Common myeloid progenitor, CD34-positive (primary cell): ENCODE data around the gene BMF. TPM values are rescaled to one million over a fixed set of nuclear protein-coding genes. Genes with fewer than 3 reads are reported as not detected.
"Not testable (repeated sequence)": the region's sequence is repeated elsewhere in the genome, so short reads cannot be mapped to it uniquely, and the experiment has no call there.

ENCODE experiments used
- CTCF ChIA-PET: fragments of 350-600 bp; sonication (Branson Sonifier 250); formaldehyde crosslinking; loops from one replicate; lab custom pipeline; 2021; ENCODE audit warnings: antibody characterized with exemption; lab: Charles Lee
- POLR2A ChIA-PET: fragments of 350-600 bp; sonication (Branson Sonifier 250); formaldehyde crosslinking; loops from one replicate; lab custom pipeline; 2021; ENCODE audit warnings: antibody characterized with exemption; lab: Charles Lee
- DNase-seq, 3 donors: peaks; one replicate each; pipeline versions ENCODE4 v3.0.0 to v3.0.0-alpha.2; 2013
- H3K27ac ChIP-seq, 2 experiments: 1 replicate in 1 of 2; 2 replicates in 1 of 2; pipeline ENCODE4 v1.7.0; 2013; ENCODE audit warnings: inconsistent platforms in 2 of 2, low read length in 2 of 2, mild to moderate bottlenecking in 2 of 2, low read depth in 1 of 2, moderate library complexity in 1 of 2; ENCODE audit not compliant: severe bottlenecking in 2 of 2, insufficient read depth in 1 of 2, poor library complexity in 1 of 2
- H3K27me3 ChIP-seq, 5 experiments: replicated peaks in 2 of 5; 1 replicate in 3 of 5; 2 replicates in 2 of 5; pipeline versions ENCODE4 v1.6.1 to v1.7.0; 2013; ENCODE audit warnings: low read length in 4 of 5, mild to moderate bottlenecking in 2 of 5, moderate library complexity in 2 of 5, inconsistent platforms in 1 of 5; ENCODE audit not compliant: insufficient read depth in 5 of 5, control insufficient read depth in 4 of 5
- H3K36me3 ChIP-seq, 4 experiments: 1 replicate in 2 of 4; 2 replicates in 2 of 4; pipeline versions ENCODE4 v1.6.1 to v1.7.0; 2013; ENCODE audit warnings: low read length in 3 of 4, control low read depth in 1 of 4, mild to moderate bottlenecking in 1 of 4; ENCODE audit not compliant: control insufficient read depth in 4 of 4, insufficient read depth in 4 of 4
- H3K4me1 ChIP-seq, 4 experiments: 1 replicate in 3 of 4; 2 replicates in 1 of 4; pipeline versions ENCODE4 v1.6.1 to v1.7.1; 2013; ENCODE audit warnings: low read length in 3 of 4, mild to moderate bottlenecking in 3 of 4, control low read depth in 1 of 4, inconsistent platforms in 1 of 4, moderate library complexity in 1 of 4; ENCODE audit not compliant: control insufficient read depth in 4 of 4, insufficient read depth in 4 of 4; ENCODE audit errors: control extremely low read depth in 1 of 4
- H3K4me3 ChIP-seq, 7 experiments: 1 replicate in 4 of 7; 2 replicates in 3 of 7; pipeline versions ENCODE4 v1.5.1 to v1.7.0; 2013; ENCODE audit warnings: mild to moderate bottlenecking in 7 of 7, low read length in 6 of 7, moderate library complexity in 6 of 7, inconsistent platforms in 2 of 7, low read depth in 2 of 7, control low read depth in 1 of 7; ENCODE audit not compliant: insufficient read depth in 4 of 7, control insufficient read depth in 1 of 7; ENCODE audit errors: extremely low read depth in 1 of 7
- H3K9me3 ChIP-seq, 5 experiments: 1 replicate in 4 of 5; 2 replicates in 1 of 5; pipeline versions ENCODE4 v1.6.1 to v1.7.1; 2013; ENCODE audit warnings: low read length in 4 of 5, mild to moderate bottlenecking in 2 of 5, inconsistent platforms in 1 of 5, low read depth in 1 of 5, moderate library complexity in 1 of 5; ENCODE audit not compliant: control insufficient read depth in 4 of 5, insufficient read depth in 2 of 5; ENCODE audit errors: control extremely low read depth in 1 of 5
- WGBS: methylation state at CpG from one replicate; pipeline ENCODE4 v1.1.5; 2013; ENCODE audit not compliant: insufficient coverage; 5-methylcytosine and 5-hydroxymethylcytosine counted together
- polyA plus RNA-seq: library from polyadenylated mRNA; unstranded; fragments of 120-200 nt; gene quantifications from one replicate; pipeline ENCODE4 v1.2.1, GENCODE V29; 2013

Gene BMF
- 13.6 TPM for polyA plus RNA-seq

- H3K9me3 ChIP-seq: no peaks in the 10 kb centered on the region
- H3K27ac ChIP-seq: peak within 1 kb of the TSS in 1 of 2 experiments; percentile 56
- ChIA-PET POLR2A (interaction anchor here (0.6 to 3.7 kb wide), 2 partner anchors 61 to 529 kb away, joined by 4 to 15 read pairs; no protein-coding TSS in a partner anchor), CTCF (interaction anchor here (0.6 to 15.1 kb wide), 10 partner anchors 9 to 85 kb away, joined by 3 to 224 read pairs (median 4); no protein-coding TSS in a partner anchor)
- H3K36me3 ChIP-seq: peaks cover 0 to 4% (median 1%) of the 10 kb centered on the region in 4 experiments
- peaks cover 12 to 53% (median 50%) of the 10 kb centered on the region in 4 experiments for H3K4me1 ChIP-seq
- peak within 1 kb of the TSS; percentile 71 to 92 (median 76) for H3K4me3 ChIP-seq
- DNase-seq: peak; percentile 99
- H3K27me3 ChIP-seq: no peaks in the 10 kb centered on the region
- WGBS: 7% methylated on average over 48 of the region's 48 CpGs
Measured at GRCh38 chr15:40108855-40109735, at the start of gene BMF. Gene BMF (minus strand): TSS chr15:40108879. CDS start chr15:40106086, 2,793 bp downstream.

- Histone ChIP-seq H3K4me3 (no peak overlapping the region), H3K9me3 (no peaks in the 10 kb centered on the region), H3K36me3 (no peaks in the 10 kb centered on the region), H3K4me1 (peaks cover 6 to 24% (median 17%) of the 10 kb centered on the region in 4 experiments), H3K27me3 (no peaks in the 10 kb centered on the region), H3K27ac (no peak overlapping the region)
- WGBS: 90% methylated on average over 7 of the region's 7 CpGs
- ChIA-PET POLR2A (no interaction called here), CTCF (interaction anchor here (0.8 to 1.3 kb wide), 3 partner anchors 14 to 58 kb away, joined by 3 to 4 read pairs (median 3); no protein-coding TSS in a partner anchor)
- no peak for DNase-seq
Measured at GRCh38 chr15:40157778-40158447, 49.2 kb upstream of the BMF start.

DNA sequence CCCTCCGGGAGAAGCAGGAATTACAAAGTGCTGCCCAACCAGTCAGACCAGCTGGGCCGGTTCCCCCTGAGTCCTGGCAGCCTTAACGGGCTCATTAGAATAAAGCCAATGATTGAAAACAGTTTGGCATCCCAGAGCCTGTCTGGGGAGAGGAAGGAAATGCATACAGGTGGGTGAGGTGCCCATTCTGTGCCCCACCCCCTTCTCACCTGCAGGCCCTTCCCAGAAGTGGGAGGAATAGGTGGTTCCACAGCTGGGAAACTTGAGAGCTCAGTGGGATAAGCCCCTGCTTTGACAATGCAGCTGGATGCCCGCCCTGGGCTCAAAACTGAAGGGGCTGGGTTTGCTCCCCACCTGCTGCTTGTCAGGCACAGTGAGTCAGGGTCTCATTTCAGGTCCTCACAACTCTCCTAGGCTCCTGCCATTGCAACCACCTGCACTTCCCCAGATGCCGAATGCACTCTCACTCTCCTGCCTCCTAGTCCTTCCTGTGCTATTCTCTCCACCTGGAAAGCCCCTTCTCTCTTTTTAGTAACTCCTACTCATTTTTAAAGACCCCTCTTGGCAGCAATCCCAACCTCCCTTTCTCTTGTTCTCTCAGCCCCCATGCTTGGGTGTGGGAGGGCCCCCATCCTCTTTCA lies 46.7 kb upstream of the BMF start:
- 89% methylated on average over 2 of the region's 5 CpGs for WGBS
- H3K4me3 ChIP-seq: no peak overlapping the region
- DNase-seq: peak in 1 of 3 donors; percentile 3
- no peaks in the 10 kb centered on the region for H3K27me3 ChIP-seq
- no peak overlapping the region for H3K27ac ChIP-seq
- H3K36me3 ChIP-seq: no peaks in the 10 kb centered on the region
- ChIA-PET POLR2A (no interaction called here), CTCF (interaction anchor here (1.0 to 2.1 kb wide), 3 partner anchors 41 to 110 kb away, joined by 3 to 7 read pairs (median 4); no protein-coding TSS in a partner anchor)
- peaks cover 0 to 8% (median 3%) of the 10 kb centered on the region in 4 experiments for H3K4me1 ChIP-seq
- H3K9me3 ChIP-seq: no peaks in the 10 kb centered on the region

- no CpG with 5 or more reads among the region's 1 CpG for WGBS
- POLR2A ChIA-PET, H3K27ac ChIP-seq, DNase-seq, H3K4me3 ChIP-seq, H3K36me3 ChIP-seq, H3K9me3 ChIP-seq, H3K27me3 ChIP-seq: not testable (repeated sequence)
- CTCF ChIA-PET: interaction anchor here (1.0 to 1.3 kb wide), 2 partner anchors 43 to 109 kb away, joined by 3 to 4 read pairs; no protein-coding TSS in a partner anchor
- peaks cover 0 to 10% (median 8%) of the 10 kb centered on the region in 4 experiments for H3K4me1 ChIP-seq
Measured at GRCh38 chr15:40154821-40155220, 46.1 kb upstream of the BMF start.

GRCh38 chr15:40151991-40152390 lies 43.3 kb upstream of the BMF start:
- Histone ChIP-seq H3K27me3 (no peaks in the 10 kb centered on the region), H3K9me3 (no peaks in the 10 kb centered on the region), H3K4me1 (peaks cover 0 to 9% (median 7%) of the 10 kb centered on the region in 4 experiments), H3K36me3 (no peaks in the 10 kb centered on the region), H3K27ac (no peak overlapping the region), H3K4me3 (no peak overlapping the region)
- ChIA-PET POLR2A (no interaction called here), CTCF (no interaction called here)
- WGBS: 100% methylated on average over 2 of the region's 4 CpGs
- DNase-seq: no peak

GRCh38 chr15:40151499-40151898 lies 42.8 kb upstream of the BMF start:
- Histone ChIP-seq H3K9me3 (no peaks in the 10 kb centered on the region), H3K27me3 (no peaks in the 10 kb centered on the region), H3K27ac (no peak overlapping the region), H3K4me3 (no peak overlapping the region), H3K36me3 (no peaks in the 10 kb centered on the region), H3K4me1 (peaks cover 0 to 9% (median 7%) of the 10 kb centered on the region in 4 experiments)
- ChIA-PET POLR2A (no interaction called here), CTCF (no interaction called here)
- DNase-seq: no peak
- WGBS: 94% methylated on average over 5 of the region's 6 CpGs
